Neural progenitor cell (in vitro differentiated cells): Measurements from ENCODE around the gene TMEM107. TPM values are rescaled to one million over a fixed set of nuclear protein-coding genes. Genes with fewer than 3 reads are reported as not detected.

Experiments
- DNase-seq: peaks from one replicate; pipeline ENCODE4 v3.0.0-alpha.2; 2016; ENCODE audit warnings: low spot score
- H2AFZ ChIP-seq: fragments of 200-600 bp; sonication (generic); replicated peaks from 2 replicates; pipeline ENCODE4 v1.6.1; 2016; ENCODE audit warnings: antibody characterized with exemption
- H3F3A ChIP-seq: fragments of 200-600 bp; sonication (generic); 2 replicates; pipeline ENCODE4 v1.6.1; 2016; ENCODE audit warnings: antibody characterized with exemption, low read depth
- H3K27ac ChIP-seq: fragments of 200-600 bp; sonication (generic); 2 replicates; pipeline ENCODE4 v1.5.1; 2016; ENCODE audit warnings: mild to moderate bottlenecking
- H3K27me3 ChIP-seq: fragments of 200-600 bp; sonication (generic); 2 replicates; pipeline ENCODE4 v1.6.1; 2016; ENCODE audit warnings: mild to moderate bottlenecking, moderate library complexity
- H3K36me3 ChIP-seq: fragments of 200-600 bp; sonication (generic); 2 replicates; pipeline ENCODE4 v1.5.1; 2016
- H3K4me1 ChIP-seq: fragments of 200-600 bp; sonication (generic); 2 replicates; pipeline ENCODE4 v1.6.1; 2016; ENCODE audit warnings: mixed run types
- H3K4me2 ChIP-seq: fragments of 200-600 bp; sonication (generic); 2 replicates; pipeline ENCODE4 v1.6.1; 2016
- H3K4me3 ChIP-seq: fragments of 200-600 bp; sonication (generic); 2 replicates; pipeline ENCODE4 v1.5.1; 2016
- H3K79me2 ChIP-seq: fragments of 200-600 bp; sonication (generic); 2 replicates; pipeline ENCODE4 v1.6.1; 2016; ENCODE audit warnings: low read depth
- H3K9ac ChIP-seq: fragments of 200-600 bp; sonication (generic); 2 replicates; pipeline ENCODE4 v1.6.1; 2016
- H3K9me3 ChIP-seq: fragments of 200-600 bp; sonication (generic); 2 replicates; pipeline ENCODE4 v1.5.1; 2016; ENCODE audit warnings: low read depth
- H4K20me1 ChIP-seq: fragments of 200-600 bp; sonication (generic); 2 replicates; pipeline ENCODE4 v1.6.1; 2016; ENCODE audit warnings: low read depth
- H3K27ac Mint-ChIP-seq: 3 replicates; pipeline ENCODE4 v1.8.0; 2021; ENCODE audit warnings: mixed read lengths
- H3K27me3 Mint-ChIP-seq: 2 replicates; pipeline ENCODE4 v1.8.0; 2022; ENCODE audit warnings: low read depth, mild to moderate bottlenecking, inconsistent platforms, moderate library complexity, mixed read lengths; ENCODE audit not compliant: insufficient read depth
- H3K36me3 Mint-ChIP-seq: 3 replicates; pipeline ENCODE4 v1.8.0; 2021; ENCODE audit warnings: mixed read lengths
- H3K4me1 Mint-ChIP-seq: 3 replicates; pipeline ENCODE4 v1.8.0; 2021; ENCODE audit warnings: mixed read lengths
- H3K4me3 Mint-ChIP-seq: 3 replicates; pipeline ENCODE4 v1.8.0; 2021; ENCODE audit warnings: mild to moderate bottlenecking, moderate library complexity, mixed read lengths
- H3K9me3 Mint-ChIP-seq: 3 replicates; pipeline ENCODE4 v1.8.0; 2020; ENCODE audit warnings: mixed read lengths
- EZH2 ChIP-seq: fragments of 200-600 bp; sonication (generic); IDR thresholded peaks from 2 replicates; pipeline ENCODE4 v1.6.1; 2017; ENCODE audit warnings: antibody characterized with exemption, mild to moderate bottlenecking, moderate library complexity
- EZH2phosphoT487 ChIP-seq: fragments of 200-600 bp; sonication (generic); IDR thresholded peaks from 2 replicates; pipeline ENCODE4 v1.6.1; 2017; ENCODE audit warnings: antibody characterized with exemption
- total RNA-seq: library from RNA; depleted of rRNA; stranded (reverse); fragments of >200 nt; gene quantifications from 2 replicates; pipeline ENCODE4 v1.2.3, GENCODE V29; 2015; ENCODE audit warnings: low replicate concordance
- TF ChIP-seq, protein P1 (sequence below): fragments of 200-600 bp; sonication (generic); IDR thresholded peaks from 2 replicates; pipeline ENCODE4 v1.5.1; 2017; ENCODE audit warnings: antibody characterized with exemption, mild to moderate bottlenecking

The TMEM107 gene
- total RNA-seq, 1 donor from 2014 or later: 26.0 TPM

DNA sequence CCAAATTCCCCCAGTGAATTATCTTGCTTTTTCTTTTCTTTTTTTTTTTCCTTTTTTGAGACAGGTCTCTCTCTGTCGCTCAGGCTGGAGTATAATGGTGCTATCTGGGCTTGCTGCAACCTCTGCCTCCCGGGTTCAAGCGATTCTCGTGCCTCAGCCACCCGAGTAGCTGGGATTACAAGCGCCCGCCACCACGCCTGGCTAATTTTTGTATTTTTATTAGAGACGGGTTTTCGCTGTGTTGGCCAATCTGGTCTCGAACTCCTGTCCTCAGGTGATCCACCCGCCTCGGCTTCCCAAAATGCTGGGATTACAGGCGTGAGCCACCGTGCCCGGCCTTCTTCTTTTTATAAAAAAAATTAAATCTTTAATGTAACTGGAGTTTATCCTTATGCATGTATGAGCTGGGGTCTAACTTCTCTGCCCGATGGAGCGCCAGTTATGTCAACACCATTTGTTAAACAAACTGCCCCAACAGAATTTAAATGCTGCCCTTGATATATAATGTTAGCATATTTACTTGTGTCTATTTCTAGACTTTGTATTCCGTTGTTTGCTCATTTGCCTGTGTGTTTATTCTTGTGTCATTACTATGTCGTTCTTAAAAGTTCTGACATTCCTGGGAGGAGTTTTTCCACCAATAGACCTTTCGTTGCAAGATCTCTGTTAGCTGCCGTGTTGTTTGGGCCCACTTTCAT is 34.7 kb upstream of the TMEM107 start:
- Mint-ChIP-seq H3K27me3 (peaks cover 2% of the 10 kb centered on the region), H3K9me3 (no peaks in the 10 kb centered on the region), H3K36me3 (peaks cover 15% of the 10 kb centered on the region), H3K27ac (peak overlapping the region; percentile 91), H3K4me3 (peak overlapping the region; percentile 99), H3K4me1 (peaks cover 27% of the 10 kb centered on the region)
- TF ChIP-seq EZH2 (no peak), EZH2phosphoT487 (no peak)
- TF ChIP-seq, protein P1, sequence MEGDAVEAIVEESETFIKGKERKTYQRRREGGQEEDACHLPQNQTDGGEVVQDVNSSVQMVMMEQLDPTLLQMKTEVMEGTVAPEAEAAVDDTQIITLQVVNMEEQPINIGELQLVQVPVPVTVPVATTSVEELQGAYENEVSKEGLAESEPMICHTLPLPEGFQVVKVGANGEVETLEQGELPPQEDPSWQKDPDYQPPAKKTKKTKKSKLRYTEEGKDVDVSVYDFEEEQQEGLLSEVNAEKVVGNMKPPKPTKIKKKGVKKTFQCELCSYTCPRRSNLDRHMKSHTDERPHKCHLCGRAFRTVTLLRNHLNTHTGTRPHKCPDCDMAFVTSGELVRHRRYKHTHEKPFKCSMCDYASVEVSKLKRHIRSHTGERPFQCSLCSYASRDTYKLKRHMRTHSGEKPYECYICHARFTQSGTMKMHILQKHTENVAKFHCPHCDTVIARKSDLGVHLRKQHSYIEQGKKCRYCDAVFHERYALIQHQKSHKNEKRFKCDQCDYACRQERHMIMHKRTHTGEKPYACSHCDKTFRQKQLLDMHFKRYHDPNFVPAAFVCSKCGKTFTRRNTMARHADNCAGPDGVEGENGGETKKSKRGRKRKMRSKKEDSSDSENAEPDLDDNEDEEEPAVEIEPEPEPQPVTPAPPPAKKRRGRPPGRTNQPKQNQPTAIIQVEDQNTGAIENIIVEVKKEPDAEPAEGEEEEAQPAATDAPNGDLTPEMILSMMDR: no peak
- no peaks in the 10 kb centered on the region for H3K27me3 ChIP-seq
- H3K36me3 ChIP-seq: no peaks in the 10 kb centered on the region
- no peak overlapping the region for H3K9ac ChIP-seq
- peaks cover 42% of the 10 kb centered on the region for H3F3A ChIP-seq
- H4K20me1 ChIP-seq: peaks cover 37% of the 10 kb centered on the region
- peaks cover 37% of the 10 kb centered on the region for H3K79me2 ChIP-seq
- no peak for DNase-seq
- no peak overlapping the region for H3K27ac ChIP-seq
- H3K9me3 ChIP-seq: no peaks in the 10 kb centered on the region
- peak overlapping the region; percentile 68 for H3K4me3 ChIP-seq
- H3K4me2 ChIP-seq: peak overlapping the region; percentile 88
- peak overlapping the region; percentile 53 for H2AFZ ChIP-seq
- H3K4me1 ChIP-seq: peaks cover 13% of the 10 kb centered on the region

DNA sequence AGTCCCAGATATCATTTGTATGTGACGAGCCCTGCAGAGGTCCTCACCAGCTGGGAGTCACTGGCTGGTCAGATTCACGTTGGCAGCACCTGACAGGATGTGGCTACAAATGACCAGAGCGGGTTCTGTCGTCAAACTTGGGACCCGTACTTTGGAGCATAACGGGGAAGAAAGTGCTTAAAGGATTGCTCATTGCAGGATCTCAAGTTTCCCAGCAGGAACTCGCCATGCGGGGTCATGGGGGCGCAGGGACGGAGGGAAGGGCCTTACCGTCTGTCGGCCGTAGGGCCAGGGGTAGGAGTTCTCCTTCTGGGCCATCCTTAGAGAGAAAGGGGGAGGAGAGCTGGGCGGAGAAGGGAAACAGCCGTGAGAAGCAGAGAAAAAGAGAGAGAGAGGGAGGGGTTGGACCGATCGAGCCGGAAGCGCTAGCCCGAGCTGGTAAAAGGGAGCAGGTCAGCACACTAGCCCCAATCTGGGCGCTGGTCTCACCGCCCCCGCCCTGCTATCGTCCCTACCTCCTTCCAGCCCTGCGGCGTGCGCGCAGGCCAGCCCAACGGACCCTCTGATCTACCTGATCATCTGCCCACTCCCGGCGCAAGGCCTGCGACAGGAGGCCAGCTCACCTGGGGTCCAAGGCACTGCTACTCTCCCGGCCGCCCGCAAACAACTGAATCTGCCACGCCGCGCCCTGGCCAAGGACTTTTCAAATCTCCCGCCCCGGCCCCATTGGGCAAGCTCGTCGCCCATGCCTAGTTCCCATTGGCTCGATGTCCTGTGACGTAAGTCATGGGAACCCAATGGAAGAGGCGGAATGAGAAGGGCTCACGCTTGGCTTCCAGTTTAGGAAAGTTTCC is 34.0 kb upstream of the TMEM107 start, which contains the start of gene AURKB:
TSS of gene AURKB (minus strand) at position 669 of the 854 bp plus-strand sequence. CDS start at position 318, 351 bp downstream.
- Mint-ChIP-seq H3K4me3 (peak within 1 kb of the TSS; percentile 99), H3K27ac (peak within 1 kb of the TSS; percentile 91), H3K36me3 (peaks cover 15% of the 10 kb centered on the region), H3K9me3 (no peaks in the 10 kb centered on the region), H3K4me1 (peaks cover 27% of the 10 kb centered on the region), H3K27me3 (peaks cover 2% of the 10 kb centered on the region)
- peak within 1 kb of the TSS; percentile 53 for H2AFZ ChIP-seq
- H3K79me2 ChIP-seq: peaks cover 37% of the 10 kb centered on the region
- peak within 1 kb of the TSS; percentile 88 for H3K4me2 ChIP-seq
- no peaks in the 10 kb centered on the region for H3K36me3 ChIP-seq
- H3K27ac ChIP-seq: no peak within 1 kb of the TSS
- peak within 1 kb of the TSS; percentile 68 for H3K4me3 ChIP-seq
- DNase-seq: peak; percentile 98
- no peak for TF ChIP-seq EZH2phosphoT487
- TF ChIP-seq, protein P1: no peak
- TF ChIP-seq EZH2: no peak
- H3K27me3 ChIP-seq: no peaks in the 10 kb centered on the region
- H3F3A ChIP-seq: peaks cover 46% of the 10 kb centered on the region
- H3K9me3 ChIP-seq: no peaks in the 10 kb centered on the region
- peaks cover 38% of the 10 kb centered on the region for H4K20me1 ChIP-seq
- H3K4me1 ChIP-seq: peaks cover 13% of the 10 kb centered on the region
- peak within 1 kb of the TSS; percentile 40 for H3K9ac ChIP-seq

DNA sequence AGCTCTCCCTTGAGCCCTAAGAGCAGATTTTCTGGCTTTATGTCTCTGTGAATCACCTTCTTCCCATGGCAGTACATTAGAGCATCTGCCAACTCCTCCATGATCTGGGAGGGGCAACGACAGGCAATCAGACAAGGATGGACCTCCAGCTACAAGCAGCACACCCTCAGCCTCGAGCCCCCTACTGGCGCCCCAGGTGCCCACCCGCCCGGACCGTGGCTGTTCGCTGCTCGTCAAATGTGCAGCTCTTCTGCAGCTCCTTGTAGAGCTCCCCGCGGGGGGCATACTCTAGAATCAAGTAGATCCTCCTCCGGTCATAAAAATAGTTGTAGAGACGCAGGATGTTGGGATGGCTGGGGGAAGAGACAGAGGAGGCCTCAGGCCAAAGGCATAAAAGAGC is 30.4 kb upstream of the TMEM107 start:
- no peak for DNase-seq
- H3K27ac Mint-ChIP-seq: no peak overlapping the region
- H3K27me3 Mint-ChIP-seq: peaks cover 4% of the 10 kb centered on the region
- Histone ChIP-seq H3K27ac (no peak overlapping the region), H3K4me1 (peaks cover 13% of the 10 kb centered on the region), H3F3A (peaks cover 69% of the 10 kb centered on the region), H3K9ac (no peak overlapping the region), H3K4me3 (no peak overlapping the region), H2AFZ (no peak overlapping the region), H3K4me2 (no peak overlapping the region), H4K20me1 (peaks cover 38% of the 10 kb centered on the region), H3K36me3 (no peaks in the 10 kb centered on the region), H3K27me3 (no peaks in the 10 kb centered on the region), H3K79me2 (peaks cover 37% of the 10 kb centered on the region), H3K9me3 (no peaks in the 10 kb centered on the region)
- TF ChIP-seq EZH2 (no peak), EZH2phosphoT487 (no peak)
- TF ChIP-seq, protein P1: no peak
- H3K36me3 Mint-ChIP-seq: peaks cover 30% of the 10 kb centered on the region
- peaks cover 29% of the 10 kb centered on the region for H3K4me1 Mint-ChIP-seq
- no peaks in the 10 kb centered on the region for H3K9me3 Mint-ChIP-seq
- H3K4me3 Mint-ChIP-seq: peak overlapping the region; percentile 71
